Heart right ventricle (tissue), 16 donors: ENCODE measurements around the gene MUSK. TPM values are rescaled to one million over a fixed set of nuclear protein-coding genes. Genes with fewer than 3 reads are reported as not detected.

Source experiments
- ATAC-seq, 8 donors: fragments of 200-7000 bp; cut with Tn5 transposase; one replicate each; pipeline ENCODE4 v1.9.1; 2020; ENCODE audit warnings: mild to moderate bottlenecking in 8 of 8, moderate library complexity in 8 of 8, moderate number of reproducible peaks in 1 of 8
- DNase-seq, 2 donors: peaks; one replicate each; pipeline ENCODE4 v3.0.0-alpha.2; 2020
- H3K27ac ChIP-seq, 10 donors: fragments of 200-600 bp; sonication (generic) in 2 of 10; one replicate each; pipeline versions ENCODE4 v1.5.0 to v1.8.0; 2020 to 2022; ENCODE audit warnings: mild to moderate bottlenecking in 3 of 10
- H3K27me3 ChIP-seq, 7 donors: fragments of 200-600 bp; one replicate each; pipeline ENCODE4 v1.8.0; 2021 to 2022; ENCODE audit warnings: mild to moderate bottlenecking in 2 of 7
- H3K36me3 ChIP-seq, 9 donors: fragments of 200-600 bp; sonication (generic) in 1 of 9; one replicate each; pipeline versions ENCODE4 v1.5.0 to v1.8.0; 2020 to 2022; ENCODE audit warnings: mild to moderate bottlenecking in 2 of 9
- H3K4me1 ChIP-seq, 9 donors: fragments of 200-600 bp; sonication (generic) in 1 of 9; one replicate each; pipeline versions ENCODE4 v1.5.0 to v1.8.0; 2020 to 2022; ENCODE audit warnings: mild to moderate bottlenecking in 4 of 9
- H3K4me3 ChIP-seq, 10 donors: fragments of 200-600 bp; sonication (generic) in 2 of 10; one replicate each; pipeline versions ENCODE4 v1.5.0 to v1.8.0; 2020 to 2022; ENCODE audit warnings: mild to moderate bottlenecking in 7 of 10, moderate library complexity in 2 of 10
- H3K9me3 ChIP-seq, 11 donors: fragments of 200-600 bp in 10 of 11; sonication (generic) in 2 of 11; one replicate each; pipeline versions ENCODE4 v1.5.0 to v1.8.0; 2013 to 2022; ENCODE audit warnings: mild to moderate bottlenecking in 2 of 11, control low read depth in 1 of 11, moderate library complexity in 1 of 11
- CTCF ChIP-seq, 9 donors: fragments of 200-600 bp; sonication (generic) in 2 of 9; IDR thresholded peaks; one replicate each; pipeline versions ENCODE4 v1.5.0 to v1.8.0; 2021 to 2022; ENCODE audit warnings: antibody characterized with exemption in 9 of 9, mild to moderate bottlenecking in 5 of 9, moderate library complexity in 1 of 9
- WGBS, 2 donors: extraction: QIAGEN DNeasy Blood & Tissue Kit; methylation state at CpG; one replicate each; pipeline ENCODE4 v1.1.7; 2013; ENCODE audit warnings: inconsistent platforms in 1 of 2; 5-methylcytosine and 5-hydroxymethylcytosine counted together
- intact Hi-C, 10 donors: fragments of 100-400 bp; cut with DNase I; formaldehyde crosslinking; loops; one replicate each; pipeline versions ENCODE4 v1.11.1 to v1.14.2; 2022
- long read RNA-seq, 3 donors: library from polyadenylated mRNA; unstranded; transcript quantifications; one replicate each; pipeline ENCODE4 v2.0.0, GENCODE V29; 2020 to 2021
- polyA plus RNA-seq, 2 donors: library from polyadenylated mRNA; stranded (reverse); fragments of 200-250 nt; gene quantifications; one replicate each; pipeline ENCODE4 v1.2.3, GENCODE V29; 2013
- total RNA-seq, 10 donors: library from RNA; stranded (reverse); fragmentation: NEBNext Ultra II Directional in 3 of 10; extraction: Animal tissue kit (Norgen Biotek cat#: 25700) in 3 of 10; gene quantifications; one replicate each; pipeline versions ENCODE4 v1.2.1 to v1.2.4, GENCODE V29; 2021 to 2023
- donor health status: Arrhythmogenic right ventricular cardiomyopathy.
- donor health status: ischemic (EF 13 %, LVEDD 7.1; RV severe dilation, severe dysfunction).
- donor health status: healthy with polysubstance abuse.
- donor health status: DM: no; HTN: yes; CAD: no.
- donor health status: DM: no; HTN: no; CAD: no.
- donor health status: ischemic (EF 25% LVEDD 6.9; RV normal size, moderate dysfunction).
- donor health status: ischemic (EF 25% LVEDD 5.7; RV mildly dilated, moderate dysfunction).
- donor health status: healthy.
- donor health status: DM: yes; HTN: yes; CAD: no.
- donor health status: Ischemic cardiomyopathy.
- donor health status: ischemic (EF 35%, LVEDD 5.7; RV mildly dilated, moderate dysfunction).
- donor health status: nonischemic (EF 11% LVEDD 7.7; RV severe dilation, severe dysfunction).
- donor health status: DM: yes; HTN: yes; CAD: no.
- donor health status: PGD.
- donor health status: ischemic (EF 29% LVEDD 5.4; RV normal size, mild dysfunction).
- donor health status: nonischemic (EF 23%, LVEDD 6.1; RV moderate dilation, normal function).

The MUSK gene
- total RNA-seq, result 1 to 10 TPM in 7 of 10 donors, under 1 TPM in 3; 0.30 to 2.2 (median 1.4) TPM
- under 1 TPM; 0.04 to 0.59 TPM for polyA plus RNA-seq
- long read RNA-seq, donor 1, partial matches to known transcripts, result 0 of 1 reads
- long read RNA-seq, donor 1, other reads (novel, unspliced or antisense), result 1 of 1 reads
- long read RNA-seq, donor 2, partial matches to known transcripts, result 0 of 1 reads
- long read RNA-seq, donor 2, other reads (novel, unspliced or antisense), result 1 of 1 reads
- long read RNA-seq, donor 3, partial matches to known transcripts, result 0 of 1 reads
- long read RNA-seq, donor 3, other reads (novel, unspliced or antisense), result 1 of 1 reads

- Histone ChIP-seq H3K9me3 (no peaks in the 10 kb centered on the region), H3K4me3 (peak within 1 kb of the TSS in 8 of 10 donors; percentile 1 to 40 (median 36)), H3K27ac (peak within 1 kb of the TSS in 6 of 10 donors; percentile 18 to 55 (median 38)), H3K27me3 (no peaks in the 10 kb centered on the region), H3K4me1 (peaks cover 0 to 7% (median 0%) of the 10 kb centered on the region in 9 donors), H3K36me3 (no peaks in the 10 kb centered on the region)
- intact Hi-C loops, result no loop called here
- no peak for TF ChIP-seq CTCF (IDR thresholded peaks at IDR 0.05)
- ATAC-seq, result peak in 5 of 8 donors; percentile 44 to 70 (median 64)
- DNase-seq, result no peak
- 71 to 82% methylated on average over 8 of the region's 8 CpGs for WGBS, 2 donors
Measured at GRCh38 chr9:110668570-110669167, at the start of gene MUSK. Gene MUSK (plus strand): TSS chr9:110668791. CDS start chr9:110668905, 114 bp downstream.

GRCh38 chr9:110619831-110620230 lies 48.8 kb upstream of the MUSK start:
- DNase-seq (no peak), ATAC-seq (no peak)
- intact Hi-C loops, result loop anchor here in 9 of 10 donors (5.0 to 10.0 kb wide), 6 partner anchors 163 to 1048 kb away; no protein-coding TSS in a partner anchor
- H3K27me3 ChIP-seq, result no peaks in the 10 kb centered on the region
- TF ChIP-seq CTCF (IDR thresholded peaks at IDR 0.05), result no peak
- H3K4me3 ChIP-seq, result no peak overlapping the region
- no peaks in the 10 kb centered on the region for H3K36me3 ChIP-seq
- no peaks in the 10 kb centered on the region for H3K4me1 ChIP-seq
- H3K27ac ChIP-seq, result no peak overlapping the region
- no peaks in the 10 kb centered on the region for H3K9me3 ChIP-seq

- TF ChIP-seq CTCF (IDR thresholded peaks at IDR 0.05), result no peak
Measured at GRCh38 chr9:110620726-110621125, 47.9 kb upstream of the MUSK start.

GRCh38 chr9:110622368-110622767 lies 46.2 kb upstream of the MUSK start:
- WGBS, 2 donors, result 67 to 68% methylated on average over 2 of the region's 2 CpGs
- no peak for ATAC-seq
- Histone ChIP-seq H3K27me3 (no peaks in the 10 kb centered on the region), H3K36me3 (no peaks in the 10 kb centered on the region), H3K4me3 (no peak overlapping the region), H3K4me1 (no peaks in the 10 kb centered on the region), H3K9me3 (no peaks in the 10 kb centered on the region), H3K27ac (no peak overlapping the region)
- intact Hi-C loops, result loop anchor here in 8 of 10 donors (5.0 to 10.0 kb wide), 5 partner anchors 168 to 1050 kb away; no protein-coding TSS in a partner anchor
- no peak for DNase-seq
- no peak for TF ChIP-seq CTCF (IDR thresholded peaks at IDR 0.05)

More at GRCh38 chr9:110620726-110621125, 47.9 kb upstream of the MUSK start:
- Histone ChIP-seq H3K36me3 (no peaks in the 10 kb centered on the region), H3K9me3 (no peaks in the 10 kb centered on the region), H3K4me3 (no peak overlapping the region), H3K27ac (no peak overlapping the region), H3K27me3 (no peaks in the 10 kb centered on the region), H3K4me1 (no peaks in the 10 kb centered on the region)
- DNase-seq, result no peak
- WGBS, 2 donors, result 42 to 48% methylated on average over 3 of the region's 3 CpGs
- ATAC-seq, result no peak
- intact Hi-C loops, result loop anchor here in 8 of 10 donors (5.0 to 10.0 kb wide), 5 partner anchors 166 to 1048 kb away; no protein-coding TSS in a partner anchor
